Measurements from ENCODE around the gene MYH7.
"Not testable (repeated sequence)": the region's sequence is repeated elsewhere in the genome, so short reads cannot be mapped to it uniquely, and the experiment has no call there.

MYH7 gene

DNA sequence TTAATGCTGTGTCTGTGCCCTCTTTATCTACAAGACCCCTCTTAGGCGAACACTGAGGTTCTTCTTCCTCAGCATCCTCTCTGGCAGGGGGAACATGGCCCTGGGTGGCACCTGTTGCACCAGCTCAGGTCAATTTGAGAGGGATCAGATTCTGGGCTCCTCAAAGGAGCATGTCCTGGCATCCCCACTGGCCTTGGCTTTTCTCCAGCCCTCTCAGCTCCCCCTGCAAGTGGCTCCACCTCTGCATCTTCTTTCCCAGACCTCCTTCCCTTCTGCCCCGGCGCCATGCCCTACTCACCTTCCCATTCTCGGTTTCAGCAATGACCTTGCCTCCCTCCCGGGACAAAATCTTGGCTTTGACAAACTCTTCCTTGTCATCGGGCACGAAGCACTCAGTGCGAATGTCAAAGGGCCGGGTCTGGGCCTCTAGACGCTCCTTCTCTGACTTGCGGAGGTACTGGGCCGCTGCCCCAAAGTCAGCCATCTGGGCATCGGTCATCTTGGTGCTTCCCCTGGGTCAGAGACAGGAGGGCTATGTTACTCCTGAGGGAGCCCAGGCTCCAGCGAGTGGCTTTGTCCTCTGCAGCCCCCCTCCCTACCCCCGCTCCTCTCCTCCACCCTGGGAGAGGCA lies 28.6 kb downstream of the MYH7 start:
- no peak for DNase-seq

- no peak for DNase-seq
These were observed 29.2 kb downstream of the MYH7 start for GRCh38 chr14:23406244-23406643.

GRCh38 chr14:23405516-23406025 lies 29.9 kb downstream of the MYH7 start:
- no peak for DNase-seq

- DNase-seq, result no peak
These were observed 30.4 kb downstream of the MYH7 start for GRCh38 chr14:23405096-23405495.

DNA sequence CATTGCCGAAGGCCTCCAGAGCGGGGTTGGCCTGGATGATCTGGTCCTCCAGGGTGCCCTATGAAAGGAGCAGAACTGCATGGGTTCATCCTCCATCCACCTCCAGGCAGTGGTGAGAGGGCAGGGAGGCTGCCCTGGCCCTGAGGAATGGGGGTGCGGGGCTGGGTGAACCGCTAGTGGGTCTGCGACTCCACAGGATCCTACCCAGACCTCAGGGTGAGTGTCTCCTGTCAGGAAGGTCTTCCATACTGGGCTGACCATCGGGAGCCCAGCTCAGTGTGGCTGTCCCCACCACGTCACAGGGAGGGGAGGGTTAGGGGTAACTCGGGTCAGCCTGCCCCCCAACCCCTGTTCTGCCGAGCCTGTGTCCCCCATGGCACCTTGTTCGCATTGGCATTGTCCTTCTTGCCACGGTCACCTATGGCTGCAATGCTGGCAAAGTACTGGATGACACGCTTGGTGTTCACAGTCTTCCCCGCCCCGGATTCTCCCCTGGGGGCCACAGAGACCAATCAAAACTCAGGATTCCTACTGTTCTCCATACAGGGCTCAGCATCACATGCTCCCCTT lies 31.0 kb downstream of the MYH7 start:
- DNase-seq, result no peak

DNA sequence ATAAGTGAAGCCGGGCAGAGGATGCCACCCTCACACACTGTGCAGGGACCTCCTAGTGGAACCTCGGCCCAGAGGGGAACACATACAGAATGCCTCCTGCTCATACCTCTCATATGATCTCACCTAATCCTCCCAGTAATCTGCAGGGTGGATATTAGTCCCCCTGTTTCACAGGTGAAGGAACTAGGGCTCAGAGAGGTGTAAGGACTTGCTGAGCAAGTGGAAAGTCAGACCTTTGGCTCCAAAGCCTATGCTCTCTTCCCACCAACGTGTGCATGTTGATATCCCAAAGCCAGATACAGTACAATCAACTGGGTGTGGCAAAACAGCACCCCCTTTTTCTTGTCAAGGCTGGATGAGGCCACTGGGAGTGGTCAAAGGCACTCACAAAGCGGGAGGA lies 31.6 kb downstream of the MYH7 start:
- no peak for DNase-seq

DNA sequence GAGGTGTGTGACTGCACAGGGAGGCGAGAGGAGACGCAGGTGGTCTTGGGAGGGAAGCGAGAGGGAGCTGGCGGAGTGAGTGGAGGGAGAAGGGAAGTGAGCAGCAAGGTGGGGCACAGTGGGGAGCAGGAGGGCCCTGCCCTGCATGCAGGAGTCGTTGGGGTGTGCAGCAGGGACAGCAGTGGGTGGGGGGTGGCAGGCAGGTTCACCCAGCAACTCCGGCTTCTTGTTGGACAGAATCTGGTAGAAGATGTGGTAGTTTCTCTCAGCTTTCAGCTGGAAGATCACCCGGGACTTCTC lies 32.4 kb downstream of the MYH7 start:
- no peak for DNase-seq

GRCh38 chr14:23402296-23403138 lies 32.9 kb downstream of the MYH7 start:
- DNase-seq, result no peak

- no peak for DNase-seq
These were observed 34.2 kb downstream of the MYH7 start for GRCh38 chr14:23401291-23401690.

GRCh38 chr14:23400496-23401149 lies 34.8 kb downstream of the MYH7 start:
- not testable (repeated sequence) for DNase-seq

DNA sequence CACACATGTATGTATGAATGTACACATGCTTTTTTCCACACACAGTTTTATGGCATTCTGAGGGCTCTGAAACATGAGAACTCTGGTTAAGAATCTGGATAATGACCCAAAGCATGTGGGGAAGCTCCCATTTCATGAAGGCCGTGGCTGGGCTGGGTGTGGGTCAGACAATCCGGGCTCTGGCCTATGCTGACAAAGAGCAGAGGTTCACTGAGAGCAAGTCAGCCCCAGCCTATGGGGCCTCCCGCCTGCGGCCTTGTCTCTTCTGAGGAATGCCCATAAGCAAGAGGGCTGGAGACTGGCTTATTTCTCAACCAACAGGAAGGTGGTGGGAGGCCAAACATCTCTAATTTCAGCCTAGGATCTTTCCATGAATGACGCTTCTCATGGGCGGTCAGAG lies 35.9 kb downstream of the MYH7 start:
- DNase-seq, result no peak

DNA sequence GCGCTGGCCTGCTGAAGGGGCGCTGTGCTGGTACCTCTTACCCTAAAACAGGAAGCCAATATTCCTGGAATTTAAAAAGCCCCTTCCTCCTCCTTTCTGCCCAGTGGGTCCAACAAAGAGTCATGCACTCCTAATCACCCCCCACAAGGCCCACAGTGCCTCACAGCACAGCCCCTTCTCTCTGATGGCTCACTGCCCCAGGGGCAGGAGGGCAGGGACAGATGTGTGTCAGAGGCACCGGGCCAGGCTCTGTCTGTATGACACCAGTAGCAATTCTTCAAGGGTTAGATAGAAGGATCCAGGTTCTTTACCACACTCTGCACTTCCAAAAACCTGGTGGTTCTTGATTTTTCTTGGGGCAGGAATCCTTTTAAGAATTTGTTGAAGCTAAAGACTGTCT lies 36.3 kb downstream of the MYH7 start:
- DNase-seq, result no peak

- DNase-seq, result no peak
These were observed 37.1 kb downstream of the MYH7 start for GRCh38 chr14:23398348-23398747.

GRCh38 chr14:23396781-23397407 lies 38.6 kb downstream of the MYH7 start:
- DNase-seq, result no peak

GRCh38 chr14:23396126-23396525 lies 39.3 kb downstream of the MYH7 start:
- no peak for DNase-seq

- DNase-seq, result no peak
These were observed 42.8 kb downstream of the MYH7 start for GRCh38 chr14:23392613-23393012.

DNA sequence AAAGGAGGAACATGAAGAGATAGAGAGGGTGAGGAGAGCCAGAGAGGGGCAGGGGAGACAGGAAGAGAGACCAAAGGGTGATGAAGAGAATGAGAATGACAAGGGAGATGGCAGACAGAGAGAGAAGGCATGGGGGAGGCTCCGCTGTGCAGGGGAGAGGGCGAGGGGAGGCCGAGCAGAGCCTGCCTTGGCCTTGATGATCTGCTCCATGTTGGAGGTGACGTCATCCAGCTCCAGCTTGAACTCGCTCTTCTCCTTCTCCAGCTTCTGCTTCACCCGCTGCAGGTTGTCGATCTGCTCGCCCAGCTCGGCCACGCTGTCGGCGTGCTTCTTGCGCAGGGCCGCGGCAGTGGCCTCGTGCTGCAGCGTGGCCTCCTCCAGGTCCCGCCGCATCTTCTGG lies 45.6 kb downstream of the MYH7 start:
- not testable (repeated sequence) for DNase-seq

GRCh38 chr14:23389396-23389795 lies 46.1 kb downstream of the MYH7 start:
- DNase-seq, result no peak

- no peak for DNase-seq
These were observed 46.5 kb downstream of the MYH7 start for GRCh38 chr14:23388996-23389395.

DNA sequence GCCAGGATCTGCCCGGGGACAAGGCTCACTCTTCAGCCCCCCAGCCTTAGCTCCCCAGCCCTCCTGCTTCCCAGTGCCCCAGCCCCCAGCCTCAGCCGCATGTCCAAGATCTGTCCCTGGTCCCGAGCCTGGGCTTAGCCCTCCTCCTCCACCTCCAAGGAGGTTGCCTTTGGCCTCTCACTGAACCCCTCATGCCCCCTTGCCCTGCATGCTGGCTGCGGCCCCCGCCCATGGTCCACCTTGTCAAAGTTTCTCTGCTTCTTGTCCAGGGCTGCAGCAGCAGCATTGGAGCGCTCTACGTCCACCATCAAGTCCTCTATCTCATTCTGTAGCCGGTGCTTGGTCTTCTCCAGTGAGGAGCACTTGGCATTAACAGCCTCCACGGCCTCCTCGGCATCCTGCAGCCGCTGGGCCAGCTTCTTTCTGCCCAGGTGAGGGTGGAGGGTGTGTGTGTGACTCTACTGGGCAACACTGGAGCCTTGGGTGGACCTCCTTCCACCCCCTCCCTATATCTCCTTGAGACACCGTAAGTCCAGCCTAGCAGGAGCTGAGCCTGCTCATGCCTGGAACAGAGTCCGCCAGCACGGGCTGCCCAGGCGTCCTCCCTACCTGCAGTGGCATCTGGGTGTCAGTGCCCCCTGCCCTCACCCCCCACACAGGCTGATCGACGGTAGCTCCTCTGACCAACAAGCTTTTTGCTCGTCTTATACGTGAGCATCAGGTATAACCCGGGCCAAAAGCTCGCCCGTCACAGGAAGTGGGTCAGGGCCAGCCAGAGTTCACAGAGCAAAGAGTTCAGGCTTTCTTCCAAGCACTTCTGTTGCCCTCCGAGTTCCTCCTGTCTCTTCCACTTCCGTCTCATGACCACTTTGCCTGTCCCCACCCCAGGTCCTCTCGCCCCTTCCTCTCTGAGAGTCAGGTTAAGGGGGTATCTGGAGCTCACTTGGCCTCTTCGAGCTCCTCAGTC lies 47.3 kb downstream of the MYH7 start:
- DNase-seq, result no peak

DNA sequence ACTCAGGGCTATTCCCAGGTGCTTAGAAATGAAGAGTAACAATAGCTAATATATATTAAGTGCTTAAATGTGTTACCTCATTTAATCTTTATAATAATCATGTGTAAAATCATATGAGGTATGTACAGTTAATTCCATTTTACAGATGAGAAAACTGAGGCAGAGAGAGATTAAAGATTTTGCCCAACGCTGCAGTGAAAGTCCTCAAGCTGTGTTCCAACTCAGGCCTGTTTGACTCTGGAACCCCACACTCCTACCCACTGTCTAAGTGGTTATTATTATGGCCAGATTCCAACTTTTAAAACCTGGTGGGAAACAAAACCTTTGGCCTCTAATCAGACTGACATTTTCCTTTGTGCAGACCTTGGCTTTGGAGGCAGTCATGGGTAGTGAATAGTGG lies 48.5 kb downstream of the MYH7 start:
- DNase-seq, result no peak

DNA sequence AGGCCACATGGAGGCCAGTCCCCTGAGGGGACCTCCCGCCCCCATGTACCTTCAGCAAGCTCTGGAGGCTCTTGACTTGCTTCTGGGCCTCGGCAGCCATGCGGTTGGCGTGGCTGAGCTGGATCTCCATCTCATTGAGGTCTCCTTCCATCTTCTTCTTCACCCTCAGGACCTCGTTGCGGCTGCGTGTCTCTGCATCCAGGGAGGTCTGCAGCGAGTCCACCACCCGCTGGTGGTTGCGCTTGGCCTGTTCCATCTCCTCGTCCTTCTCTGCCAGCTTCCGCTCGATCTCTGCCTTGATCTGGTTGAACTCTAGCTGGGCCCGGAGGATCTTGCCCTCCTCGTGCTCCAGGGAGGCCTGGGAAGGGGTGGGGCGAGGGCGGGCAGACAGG lies 49.2 kb downstream of the MYH7 start:
- DNase-seq, result not testable (repeated sequence)
